GM19328 (cell line): Measurements from ENCODE around the gene SPAG4.
A peak's percentile ranks its signal among the peaks of the same experiment; 100 is the strongest.

Experiments
- ATAC-seq: cut with Tn5 transposase; IDR thresholded peaks from one replicate; pipeline ENCODE4 v1.9.1; 2021; ENCODE audit warnings: mild to moderate bottlenecking, moderate library complexity; ENCODE audit not compliant: unreplicated experiment

SPAG4 gene, protein sequence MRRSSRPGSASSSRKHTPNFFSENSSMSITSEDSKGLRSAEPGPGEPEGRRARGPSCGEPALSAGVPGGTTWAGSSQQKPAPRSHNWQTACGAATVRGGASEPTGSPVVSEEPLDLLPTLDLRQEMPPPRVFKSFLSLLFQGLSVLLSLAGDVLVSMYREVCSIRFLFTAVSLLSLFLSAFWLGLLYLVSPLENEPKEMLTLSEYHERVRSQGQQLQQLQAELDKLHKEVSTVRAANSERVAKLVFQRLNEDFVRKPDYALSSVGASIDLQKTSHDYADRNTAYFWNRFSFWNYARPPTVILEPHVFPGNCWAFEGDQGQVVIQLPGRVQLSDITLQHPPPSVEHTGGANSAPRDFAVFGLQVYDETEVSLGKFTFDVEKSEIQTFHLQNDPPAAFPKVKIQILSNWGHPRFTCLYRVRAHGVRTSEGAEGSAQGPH

DNA sequence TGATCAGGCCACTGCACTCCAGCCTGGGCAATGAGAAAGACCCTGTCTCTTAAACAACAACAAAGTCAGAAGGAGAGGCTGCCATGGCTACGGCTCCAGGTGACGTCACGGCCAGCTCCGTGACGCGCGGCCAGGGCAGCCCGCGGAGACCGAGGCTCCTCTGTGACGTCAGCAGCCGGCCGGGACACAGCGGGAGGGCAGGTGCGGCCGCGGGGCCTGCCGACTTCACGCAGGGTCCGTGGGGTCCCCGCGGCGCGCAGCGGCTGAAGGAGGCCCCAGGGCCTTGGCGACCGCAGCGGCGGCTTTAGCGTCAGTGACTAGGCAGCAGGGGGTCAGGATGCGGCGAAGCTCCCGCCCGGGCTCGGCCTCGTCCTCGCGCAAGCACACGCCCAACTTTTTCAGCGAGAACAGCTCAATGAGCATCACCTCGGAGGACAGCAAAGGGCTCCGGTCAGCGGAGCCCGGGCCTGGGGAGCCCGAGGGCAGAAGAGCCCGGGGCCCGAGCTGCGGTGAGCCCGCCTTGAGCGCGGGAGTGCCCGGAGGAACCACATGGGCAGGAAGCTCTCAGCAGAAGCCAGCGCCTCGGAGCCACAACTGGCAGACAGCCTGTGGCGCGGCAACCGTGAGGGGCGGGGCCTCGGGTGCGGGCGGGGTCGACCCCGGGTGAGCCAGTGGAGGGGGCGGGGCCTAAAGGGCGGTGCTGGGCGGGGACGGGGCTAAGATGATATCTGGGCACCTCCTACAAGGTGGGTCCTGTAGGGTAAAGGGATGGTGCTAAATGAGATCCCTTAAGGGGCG lies at the start of gene SPAG4:
SPAG4 (plus strand) TSS at position 163 of the 798 bp plus-strand sequence; CDS start at position 338, 175 bp downstream.
- peak; percentile 73 for ATAC-seq

DNA sequence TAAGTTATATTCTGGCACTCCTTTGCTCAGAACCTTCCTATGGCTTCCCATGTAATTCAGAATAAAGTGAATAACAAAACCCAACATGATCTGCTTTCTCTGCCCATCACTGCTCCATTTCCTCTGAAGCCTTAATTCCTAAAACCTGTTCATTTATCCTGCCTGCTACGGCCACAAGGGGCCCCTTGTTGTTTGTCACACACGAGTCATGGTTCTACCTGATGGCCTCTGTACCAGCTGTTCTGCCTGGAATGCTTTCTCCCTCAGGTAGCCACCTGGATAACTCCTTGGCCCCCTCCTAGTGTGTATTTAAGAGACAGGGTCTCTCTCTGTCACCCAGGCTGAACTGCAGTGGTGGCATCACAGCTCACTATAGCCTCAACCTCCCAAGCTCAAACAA lies 47.0 kb upstream of the SPAG4 start:
- ATAC-seq = no peak

DNA sequence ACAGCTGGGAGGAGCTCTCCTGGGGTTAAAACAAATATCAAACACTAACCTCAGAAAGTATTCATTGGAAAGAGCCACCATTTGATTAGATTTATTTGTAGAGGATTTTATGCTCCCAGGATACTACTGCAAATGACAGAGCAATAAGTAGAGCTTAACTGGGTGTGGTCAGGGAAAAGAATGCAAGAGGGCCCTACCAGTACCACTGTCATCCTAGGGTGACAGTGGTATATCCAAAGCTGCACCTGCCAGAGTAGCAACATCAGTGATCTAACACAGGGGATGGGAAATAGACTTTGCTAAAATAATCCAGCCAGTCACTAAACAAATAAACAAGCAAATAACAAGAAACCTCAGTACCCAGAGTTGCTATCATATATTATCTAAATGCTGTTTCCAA lies 44.1 kb upstream of the SPAG4 start:
- no peak for ATAC-seq

DNA sequence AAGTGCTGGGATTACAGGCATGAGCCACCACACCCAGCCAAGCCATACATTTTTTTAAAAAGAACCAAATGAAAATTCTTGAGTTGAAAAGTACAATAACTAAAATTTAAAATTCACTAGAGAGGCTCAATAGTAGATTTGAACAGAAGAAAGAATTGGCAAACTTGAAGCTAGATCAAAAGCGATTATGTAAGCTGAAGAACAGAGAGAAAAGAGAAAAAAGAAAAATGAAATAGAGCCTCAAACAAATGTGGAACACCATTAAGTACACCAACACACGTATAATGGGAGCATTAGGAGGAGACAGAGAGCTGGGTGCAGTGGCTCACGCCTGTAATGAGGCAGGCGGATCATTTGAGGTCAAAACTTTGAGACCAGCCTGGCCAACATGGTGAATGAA lies 42.8 kb upstream of the SPAG4 start:
- ATAC-seq = no peak

DNA sequence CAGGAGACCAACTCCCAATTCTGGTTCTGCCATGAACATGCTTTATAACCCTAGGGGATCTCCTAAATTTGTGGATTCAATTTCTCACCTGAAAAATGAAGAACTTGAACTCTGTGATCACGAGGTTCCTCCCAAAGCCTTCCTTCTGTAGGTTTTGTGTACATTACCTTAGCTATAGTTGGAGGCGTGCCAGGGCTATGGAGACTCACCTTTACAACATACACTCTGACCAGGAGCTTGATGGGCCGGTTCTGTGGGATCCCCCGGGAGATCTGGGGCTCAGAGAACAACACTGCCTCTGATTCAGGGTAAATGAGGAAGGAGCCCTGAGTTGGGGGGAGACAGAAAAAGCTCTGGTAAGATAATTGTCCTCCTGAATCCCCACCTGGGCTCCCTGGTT lies 39.7 kb upstream of the SPAG4 start:
- ATAC-seq = no peak

DNA sequence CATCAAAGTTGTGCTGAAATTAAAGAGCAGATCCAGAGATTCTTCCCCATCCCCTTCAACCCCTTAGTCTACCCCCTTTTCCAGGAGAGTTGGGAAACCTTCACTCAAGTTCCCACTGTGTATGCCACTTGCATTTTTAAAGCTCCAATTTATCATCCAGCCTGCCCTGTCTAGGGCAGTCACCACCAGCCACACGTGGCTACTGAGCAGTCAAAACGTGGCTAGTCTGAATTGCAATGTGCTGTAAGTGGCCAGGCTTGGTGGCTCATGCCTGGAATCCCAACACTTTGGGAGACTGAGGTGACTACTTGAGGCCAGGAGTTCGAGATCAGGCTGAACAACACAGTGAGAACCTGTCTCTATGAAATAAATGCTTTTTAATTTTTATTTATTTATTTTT lies 38.8 kb upstream of the SPAG4 start:
- no peak for ATAC-seq

DNA sequence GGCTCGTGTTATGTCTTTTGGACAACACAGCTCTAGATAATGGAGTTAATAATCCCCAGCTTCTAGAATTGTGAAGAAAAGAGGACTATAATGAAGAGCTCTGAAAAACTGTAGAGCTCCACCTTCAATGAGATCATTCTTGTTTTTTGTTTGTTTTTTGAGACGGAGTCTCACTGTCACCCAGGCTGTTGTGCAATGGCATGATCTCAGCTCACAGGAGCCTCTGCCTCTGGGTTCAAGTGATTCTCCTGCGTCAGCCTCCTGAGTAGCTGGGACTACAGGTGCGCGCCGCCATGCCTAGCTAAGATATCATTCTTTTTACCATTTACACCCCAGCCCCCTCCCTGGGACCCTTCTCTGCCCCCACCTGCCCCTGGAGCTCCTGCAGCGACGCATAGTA lies 37.2 kb upstream of the SPAG4 start:
- no peak for ATAC-seq

DNA sequence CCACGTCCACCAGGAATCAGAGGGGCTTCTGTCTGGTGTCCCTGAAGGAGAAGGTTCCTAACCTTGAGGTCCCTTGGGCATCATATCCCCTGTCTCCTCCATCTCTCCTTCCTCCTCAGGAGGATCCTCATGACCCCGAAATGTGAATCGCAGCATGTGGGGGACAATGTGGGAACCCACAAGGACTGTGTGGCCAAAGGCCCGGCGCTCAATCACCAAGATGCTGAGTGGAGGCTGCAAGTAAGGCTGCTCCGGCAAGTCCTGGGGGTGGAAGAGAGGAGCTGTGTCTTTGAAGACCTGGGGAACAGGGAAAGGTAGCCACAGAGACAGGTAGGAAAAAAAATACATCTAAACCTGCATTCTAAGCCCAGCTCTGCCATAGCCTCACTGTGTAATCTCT lies 36.4 kb upstream of the SPAG4 start:
- ATAC-seq = no peak

DNA sequence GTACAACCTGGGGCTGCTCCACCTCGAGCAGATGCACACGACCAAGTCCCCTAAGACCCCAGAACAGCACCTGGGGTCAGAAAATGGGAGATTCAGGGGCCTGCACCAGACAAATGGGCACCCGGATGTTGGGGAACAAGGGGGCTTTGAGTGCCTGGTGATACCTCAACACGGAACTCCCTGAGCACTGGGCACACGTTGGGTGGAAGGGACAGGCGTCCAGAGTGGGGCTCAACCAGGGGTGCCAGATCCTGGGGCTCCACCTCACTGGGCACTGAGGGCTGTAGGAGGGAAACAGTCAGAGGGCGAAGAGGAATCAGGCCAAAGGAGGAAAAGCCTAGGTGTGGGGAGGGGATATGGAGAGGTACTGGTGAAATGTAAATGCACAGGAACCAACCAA lies 33.5 kb upstream of the SPAG4 start:
- no peak for ATAC-seq

DNA sequence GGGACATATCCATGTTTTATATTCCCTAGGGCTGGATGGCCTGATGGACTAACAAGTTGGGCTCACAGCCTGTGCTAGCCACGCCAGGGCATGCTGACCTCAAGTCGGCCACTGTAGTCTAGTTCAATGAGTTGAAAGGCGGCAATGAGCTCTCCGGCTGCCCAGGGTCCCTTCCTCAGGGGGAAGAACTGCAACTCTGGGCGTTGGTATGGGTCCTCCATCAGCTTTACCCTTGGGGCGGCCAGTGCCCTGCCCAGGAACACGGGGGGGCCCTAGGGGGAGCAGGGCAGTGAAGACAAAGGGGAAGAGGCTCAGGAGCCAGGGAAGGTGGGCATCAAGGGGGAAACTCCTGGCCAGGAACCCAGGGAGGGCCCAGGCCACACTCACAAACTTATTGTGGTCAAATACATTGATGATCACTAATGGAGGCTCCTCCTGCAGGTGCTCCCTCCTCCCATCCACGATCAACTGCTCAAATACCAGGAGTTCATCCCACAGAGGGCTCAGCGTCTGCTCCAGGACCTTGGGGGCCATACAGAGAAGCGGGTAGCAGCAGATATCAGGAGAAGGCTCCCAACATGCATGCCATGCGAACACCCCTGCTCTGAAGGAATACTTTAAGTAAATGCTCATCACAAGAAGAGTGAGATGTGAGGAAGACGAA lies 32.8 kb upstream of the SPAG4 start:
- no peak for ATAC-seq

DNA sequence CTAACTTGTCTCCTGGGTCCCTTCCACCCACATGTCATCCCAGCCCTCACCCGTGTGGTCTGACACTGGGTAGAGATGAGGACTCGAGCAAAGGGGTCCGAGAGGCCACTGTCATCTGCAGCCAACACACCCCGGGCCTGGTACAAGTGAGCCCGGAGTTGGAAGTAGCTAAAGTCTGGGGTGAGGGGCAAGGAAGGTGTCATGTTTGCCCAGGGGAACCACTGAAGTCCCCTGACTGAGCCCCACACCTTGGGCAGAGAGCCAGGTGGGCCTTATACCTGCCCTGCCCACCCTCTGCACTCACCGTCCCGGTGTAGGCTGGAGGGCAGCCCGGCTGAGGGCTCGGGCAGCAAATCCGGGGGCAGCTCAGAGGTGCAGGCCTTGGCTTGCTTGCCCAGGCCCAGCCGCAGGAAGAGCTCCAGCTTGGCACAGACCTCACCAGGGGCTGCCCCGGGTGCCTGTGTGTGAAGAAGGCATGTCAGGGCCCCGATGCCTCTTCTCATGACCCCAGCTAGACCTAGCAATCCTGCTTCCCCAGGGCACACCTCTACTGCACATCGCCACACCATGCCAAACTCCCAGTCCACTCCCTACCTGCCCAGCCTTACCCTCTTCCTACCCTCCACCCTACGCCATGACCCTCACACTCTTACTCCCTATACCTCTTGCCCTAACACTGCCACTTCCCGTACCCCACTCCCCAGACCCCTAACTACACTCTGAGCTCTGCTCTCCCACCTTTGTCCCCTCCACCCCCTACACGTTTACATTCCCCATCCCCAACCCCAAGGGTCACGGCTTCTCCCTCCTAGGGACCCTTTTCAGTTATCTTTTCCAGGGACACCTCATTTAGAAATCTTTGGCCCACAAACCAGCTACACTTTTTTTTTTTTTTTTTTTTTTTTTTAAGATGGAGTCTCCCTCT lies 31.7 kb upstream of the SPAG4 start:
- ATAC-seq = no peak

DNA sequence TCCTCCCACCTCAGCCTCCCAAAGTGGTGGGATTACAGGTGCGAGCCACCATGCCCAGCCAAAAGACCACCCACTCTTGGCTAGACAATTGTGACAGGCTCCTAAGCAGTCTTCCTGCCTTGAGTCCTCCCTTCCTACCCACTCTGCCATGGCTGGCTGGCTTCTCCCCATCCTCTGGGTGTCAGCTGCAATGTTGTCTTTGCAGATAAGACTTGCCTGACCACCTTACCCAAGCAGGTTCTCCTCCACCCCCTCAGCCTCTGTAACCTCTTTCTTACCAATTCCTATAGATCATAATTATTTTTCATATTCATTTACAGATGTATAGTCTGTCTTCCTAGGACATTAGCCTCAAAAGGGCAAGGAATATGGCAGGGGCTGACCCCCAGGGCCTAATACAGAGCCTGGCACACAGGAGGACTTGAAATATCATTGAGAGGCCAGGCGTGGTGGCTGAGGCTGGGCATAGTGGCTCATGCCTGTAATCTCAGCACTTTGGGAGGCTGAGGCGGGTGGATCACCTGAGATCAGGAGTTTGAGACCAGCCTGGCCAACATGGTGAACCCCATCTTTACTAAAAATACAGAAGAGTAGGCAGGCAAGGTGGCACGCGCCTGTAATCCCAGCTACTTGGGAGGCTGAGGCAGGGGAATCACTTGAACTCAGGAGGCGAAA lies 28.7 kb upstream of the SPAG4 start:
- no peak for ATAC-seq

DNA sequence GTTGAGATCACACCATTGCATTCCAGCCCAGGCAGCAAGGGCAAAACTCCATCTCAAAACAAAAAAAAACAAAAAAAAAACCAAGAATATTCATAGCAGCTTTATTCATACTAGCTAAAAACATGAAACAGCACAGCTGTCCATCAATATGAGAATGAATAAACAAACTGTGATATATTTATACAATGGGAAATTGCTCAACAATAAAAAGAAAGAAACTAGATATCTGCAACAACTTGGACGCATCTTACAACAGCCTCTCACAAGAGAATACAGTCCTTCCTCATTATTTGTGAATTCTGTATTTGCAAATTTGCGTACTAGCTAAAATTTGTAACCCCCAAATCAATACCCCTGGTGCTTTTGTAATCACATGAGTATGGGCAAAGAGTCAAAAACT lies 28.2 kb upstream of the SPAG4 start:
- ATAC-seq = no peak

DNA sequence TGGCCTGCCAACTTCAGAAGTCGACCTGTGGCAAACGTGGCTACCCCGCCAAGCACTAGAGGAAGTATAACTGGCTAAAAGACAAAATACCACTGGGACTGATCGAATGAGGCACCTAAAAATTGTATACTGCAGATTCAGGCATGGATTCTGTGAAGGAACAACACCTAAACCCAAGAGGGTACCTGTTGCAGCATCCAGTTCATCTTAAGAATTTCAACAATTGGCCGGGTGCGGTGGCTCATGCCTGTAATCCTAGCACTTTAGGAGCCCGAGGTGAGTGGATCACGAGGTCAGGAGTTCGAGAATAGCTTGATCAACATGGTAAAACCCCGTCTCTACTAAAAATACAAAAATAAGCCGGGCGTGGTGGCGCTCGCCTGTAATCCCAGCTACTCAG lies 27.2 kb upstream of the SPAG4 start:
- no peak for ATAC-seq

DNA sequence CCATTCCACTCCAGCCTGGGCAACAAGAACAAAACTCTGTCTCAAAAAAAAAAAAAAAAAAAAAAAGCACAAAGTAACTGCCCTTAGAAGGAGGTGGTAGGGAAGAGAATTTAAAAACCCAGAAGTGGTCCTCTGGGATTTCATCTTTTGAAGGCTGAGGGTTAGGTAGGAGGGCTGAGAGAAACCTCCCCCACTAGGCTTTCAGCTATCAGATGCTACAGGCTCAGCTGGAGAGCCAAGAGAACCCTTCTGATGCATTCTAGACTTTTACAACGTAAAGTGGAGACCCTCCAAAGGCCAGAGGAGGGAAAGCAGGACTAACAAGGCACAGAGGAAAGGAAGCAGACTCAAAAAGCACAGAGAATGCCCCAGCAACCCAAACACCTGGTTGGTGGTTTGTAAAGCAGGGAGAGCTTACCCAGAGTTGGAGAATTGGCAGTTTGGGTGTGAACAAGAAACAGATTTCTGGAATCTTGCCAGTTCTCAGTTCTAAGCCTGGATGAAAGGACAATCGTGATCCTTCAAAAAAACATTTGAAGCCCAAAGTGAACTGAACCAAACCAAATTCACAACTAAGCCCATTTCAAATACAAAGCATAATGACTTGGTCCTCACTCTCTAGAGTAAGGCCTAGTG lies 23.2 kb upstream of the SPAG4 start:
- ATAC-seq = no peak

DNA sequence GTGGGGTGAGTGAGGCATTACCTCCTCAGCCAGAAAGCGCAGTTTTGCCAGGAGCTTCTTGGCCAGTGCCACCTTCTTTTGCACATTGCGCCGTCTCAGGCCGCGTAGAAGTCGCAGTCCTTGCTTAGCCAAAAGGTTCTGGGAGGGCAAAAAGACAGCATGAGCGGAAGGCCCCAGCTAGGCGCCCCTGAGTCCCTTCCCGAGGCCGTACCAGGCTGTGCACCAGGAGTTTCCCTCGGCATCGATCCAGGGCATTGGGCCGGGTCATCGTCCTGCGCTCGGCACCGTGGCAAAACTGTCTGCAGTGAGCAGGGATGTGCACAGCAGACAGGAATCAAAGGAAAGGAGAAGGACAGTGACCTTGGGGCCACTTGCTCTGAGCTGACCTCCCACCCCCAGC lies 20.2 kb upstream of the SPAG4 start:
- no peak for ATAC-seq

DNA sequence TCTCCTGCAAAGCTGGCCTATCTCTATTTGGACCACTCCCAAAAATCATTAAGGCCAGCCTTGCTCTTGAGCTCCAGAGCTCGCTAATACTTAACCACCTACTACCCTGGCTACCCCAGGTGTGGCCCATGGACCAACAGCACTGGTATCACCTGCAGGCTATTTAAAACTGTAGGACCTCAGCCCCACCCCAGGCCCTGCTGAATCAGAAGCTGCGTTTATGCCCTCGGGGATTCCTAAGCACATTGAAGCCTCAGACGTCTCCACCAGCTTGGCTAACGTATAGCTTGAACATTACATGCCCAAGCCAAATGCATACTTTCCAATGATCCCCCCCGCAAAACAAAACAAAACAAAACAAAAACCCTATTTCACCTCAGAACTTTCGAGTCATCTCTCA lies 19.7 kb upstream of the SPAG4 start:
- ATAC-seq = no peak

DNA sequence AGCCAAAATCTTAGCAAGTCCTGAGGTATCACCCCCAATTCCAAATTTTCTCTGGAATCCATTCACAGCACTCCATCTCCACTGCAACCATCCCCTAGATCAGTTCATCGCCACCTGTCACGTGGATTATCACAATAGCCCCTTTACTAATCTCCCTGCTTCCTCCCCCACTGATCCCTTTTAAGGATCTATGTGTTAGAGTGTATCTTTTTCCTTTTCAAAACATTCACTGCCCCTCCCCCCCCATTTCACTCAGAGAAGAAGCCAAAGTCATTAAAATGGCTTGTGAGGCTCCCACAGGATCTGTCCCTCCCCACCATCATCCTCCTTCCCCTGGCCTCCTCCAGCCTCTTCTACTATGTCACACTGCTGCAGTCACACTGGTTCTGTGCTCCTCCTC lies 18.4 kb upstream of the SPAG4 start:
- ATAC-seq = no peak

DNA sequence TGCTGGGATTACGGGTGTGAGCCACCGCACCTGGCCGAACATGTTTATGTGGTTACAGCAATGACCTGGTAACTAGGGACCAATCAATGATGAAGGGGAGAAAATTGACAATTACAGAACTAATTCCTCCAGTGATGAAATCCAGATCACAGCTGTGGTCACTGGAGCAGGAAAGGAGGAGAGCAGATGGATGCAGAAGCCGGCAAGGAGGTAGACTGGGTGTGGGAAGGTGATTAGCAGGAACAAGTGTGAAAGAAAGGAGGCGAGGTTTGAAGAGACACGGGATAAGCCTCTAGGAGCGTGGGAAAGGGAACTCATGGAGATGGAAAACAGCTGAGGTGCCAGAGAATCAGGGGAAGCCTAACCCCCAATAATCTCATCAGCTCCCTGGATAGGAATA lies 17.2 kb upstream of the SPAG4 start:
- no peak for ATAC-seq
